ENCODE data around the gene CFAP77.
"Not testable (repeated sequence)": the region's sequence is repeated elsewhere in the genome, so short reads cannot be mapped to it uniquely, and the experiment has no call there.

Gene CFAP77

GRCh38 chr9:132560616-132561202, 150.7 kb downstream of the CFAP77 start:
- no peak for DNase-seq (ENCODE audit: low read depth)
- in situ Hi-C loops (cut with HindIII; ENCODE audit: low sequenced_read_pairs), result no loop called here
- TF ChIP-seq CTCF (IDR thresholded peaks at IDR 0.05; ENCODE audit: low read depth, low read length, missing control alignments), result no peak
- no peak overlapping the region for H3K4me3 ChIP-seq (ENCODE audit: low read depth, low read length)

GRCh38 chr9:132562306-132562573, 152.2 kb downstream of the CFAP77 start:
- no peak overlapping the region for H3K4me3 ChIP-seq (ENCODE audit: low read depth, low read length)
- no peak for DNase-seq (ENCODE audit: low read depth)
- TF ChIP-seq CTCF (IDR thresholded peaks at IDR 0.05; ENCODE audit: low read depth, low read length, missing control alignments), result no peak
- in situ Hi-C loops (cut with HindIII; ENCODE audit: low sequenced_read_pairs), result no loop called here

GRCh38 chr9:132564526-132564925, 154.5 kb downstream of the CFAP77 start:
- in situ Hi-C loops (cut with HindIII; ENCODE audit: low sequenced_read_pairs), result no loop called here
- H3K4me3 ChIP-seq (ENCODE audit: low read depth, low read length), result no peak overlapping the region
- no peak for DNase-seq (ENCODE audit: low read depth)
- no peak for TF ChIP-seq CTCF (IDR thresholded peaks at IDR 0.05; ENCODE audit: low read depth, low read length, missing control alignments)

- DNase-seq (ENCODE audit: low read depth); in situ Hi-C loops (cut with HindIII; ENCODE audit: low sequenced_read_pairs); H3K4me3 ChIP-seq (ENCODE audit: low read depth, low read length): not testable (repeated sequence)
Observed at GRCh38 chr9:132568787-132569186, 158.8 kb downstream of the CFAP77 start.

GRCh38 chr9:132571806-132572600, 162.0 kb downstream of the CFAP77 start:
- in situ Hi-C loops (cut with HindIII; ENCODE audit: low sequenced_read_pairs), result no loop called here
- H3K4me3 ChIP-seq (ENCODE audit: low read depth, low read length), result no peak overlapping the region
- no peak for DNase-seq (ENCODE audit: low read depth)
- no peak for TF ChIP-seq CTCF (IDR thresholded peaks at IDR 0.05; ENCODE audit: low read depth, low read length, missing control alignments)

GRCh38 chr9:132572921-132573320, 162.9 kb downstream of the CFAP77 start:
- no peak for DNase-seq (ENCODE audit: low read depth)
- in situ Hi-C loops (cut with HindIII; ENCODE audit: low sequenced_read_pairs), result no loop called here
- no peak for TF ChIP-seq CTCF (IDR thresholded peaks at IDR 0.05; ENCODE audit: low read depth, low read length, missing control alignments)
- H3K4me3 ChIP-seq (ENCODE audit: low read depth, low read length), result no peak overlapping the region

GRCh38 chr9:132575005-132575609, 165.1 kb downstream of the CFAP77 start:
- DNase-seq (ENCODE audit: low read depth), result peak; percentile 23
- in situ Hi-C loops (cut with HindIII; ENCODE audit: low sequenced_read_pairs), result loop anchor here (5.0 kb wide), 1 partner anchor 82 kb away; no protein-coding TSS in a partner anchor
- no peak overlapping the region for H3K4me3 ChIP-seq (ENCODE audit: low read depth, low read length)
- peak; percentile 78 for TF ChIP-seq CTCF (IDR thresholded peaks at IDR 0.05; ENCODE audit: low read depth, low read length, missing control alignments)

Measured in astrocyte of the cerebellum (primary cell).